Parathyroid adenoma (tissue), 2 donors: ENCODE data around the gene SELE.

Source experiments
- H2AFZ ChIP-seq: fragments of 300-600 bp; sonication (generic); one replicate; pipeline ENCODE4 v1.7.0; 2017; ENCODE audit warnings: antibody characterized with exemption, mild to moderate bottlenecking
- H3K27ac ChIP-seq: fragments of 300-600 bp; sonication (generic); one replicate; pipeline ENCODE4 v1.7.0; 2017
- H3K27me3 ChIP-seq: fragments of 300-600 bp; sonication (generic); one replicate; pipeline ENCODE4 v1.7.0; 2017; ENCODE audit warnings: low read length; ENCODE audit not compliant: control insufficient read depth, insufficient read depth
- H3K36me3 ChIP-seq: fragments of 300-600 bp; sonication (generic); one replicate; pipeline ENCODE4 v1.7.0; 2017; ENCODE audit warnings: low read length; ENCODE audit not compliant: control insufficient read depth, insufficient read depth
- H3K4me1 ChIP-seq: fragments of 300-600 bp; sonication (generic); one replicate; pipeline ENCODE4 v1.7.0; 2017; ENCODE audit warnings: control low read depth
- H3K4me2 ChIP-seq: fragments of 300-600 bp; sonication (generic); one replicate; pipeline ENCODE4 v1.7.0; 2017; ENCODE audit warnings: low read length
- H3K4me3 ChIP-seq: fragments of 300-600 bp; sonication (generic); one replicate; pipeline ENCODE4 v1.7.0; 2017; ENCODE audit warnings: low read depth, low read length
- H3K79me2 ChIP-seq: fragments of 300-600 bp; sonication (generic); one replicate; pipeline ENCODE4 v1.7.0; 2017; ENCODE audit warnings: control low read depth
- H3K9ac ChIP-seq: fragments of 300-600 bp; sonication (generic); one replicate; pipeline ENCODE4 v1.7.0; 2017; ENCODE audit warnings: mild to moderate bottlenecking
- H3K9me3 ChIP-seq: fragments of 300-600 bp; sonication (generic); one replicate; pipeline ENCODE4 v1.7.0; 2017; ENCODE audit warnings: low read length; ENCODE audit not compliant: control insufficient read depth
- TF ChIP-seq, protein P1 (sequence below): fragments of 300-600 bp; sonication (generic); IDR thresholded peaks from one replicate; pipeline ENCODE4 v1.7.0; 2017; ENCODE audit warnings: antibody characterized with exemption, mild to moderate bottlenecking
- donor health status: primary hyperparathyroidism.

Gene SELE

DNA sequence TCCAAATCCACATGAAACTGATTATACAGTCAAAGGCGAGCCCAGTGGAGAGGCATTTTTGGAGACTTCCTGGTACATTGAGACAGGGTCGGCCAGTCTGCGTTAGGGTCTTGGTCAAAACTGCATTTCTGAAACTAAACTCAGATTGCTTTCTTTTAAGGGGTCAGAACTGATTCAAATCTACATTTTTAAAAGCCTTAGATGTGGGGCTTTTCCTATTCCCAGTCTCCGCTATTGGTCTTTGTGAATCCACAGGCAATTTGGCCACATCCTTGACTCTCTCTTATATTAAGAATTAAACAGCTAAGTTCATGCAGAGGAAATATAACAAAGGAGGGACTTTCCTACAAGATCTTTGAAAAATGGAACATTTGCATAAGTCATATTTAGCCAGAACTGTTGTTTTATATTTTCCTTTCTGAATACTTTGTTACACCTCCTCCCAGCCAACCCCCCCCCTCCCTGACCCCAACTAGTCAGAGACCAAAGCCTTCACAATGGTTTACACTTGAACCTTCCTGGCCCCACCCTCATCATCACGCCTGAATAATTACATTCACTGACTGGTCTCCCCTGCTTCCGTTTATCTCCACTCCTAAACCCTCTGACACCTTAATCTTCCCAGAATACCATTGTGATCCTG, 53.4 kb downstream of the SELE start:
- H2AFZ ChIP-seq: no peak overlapping the region
- TF ChIP-seq, protein P1, sequence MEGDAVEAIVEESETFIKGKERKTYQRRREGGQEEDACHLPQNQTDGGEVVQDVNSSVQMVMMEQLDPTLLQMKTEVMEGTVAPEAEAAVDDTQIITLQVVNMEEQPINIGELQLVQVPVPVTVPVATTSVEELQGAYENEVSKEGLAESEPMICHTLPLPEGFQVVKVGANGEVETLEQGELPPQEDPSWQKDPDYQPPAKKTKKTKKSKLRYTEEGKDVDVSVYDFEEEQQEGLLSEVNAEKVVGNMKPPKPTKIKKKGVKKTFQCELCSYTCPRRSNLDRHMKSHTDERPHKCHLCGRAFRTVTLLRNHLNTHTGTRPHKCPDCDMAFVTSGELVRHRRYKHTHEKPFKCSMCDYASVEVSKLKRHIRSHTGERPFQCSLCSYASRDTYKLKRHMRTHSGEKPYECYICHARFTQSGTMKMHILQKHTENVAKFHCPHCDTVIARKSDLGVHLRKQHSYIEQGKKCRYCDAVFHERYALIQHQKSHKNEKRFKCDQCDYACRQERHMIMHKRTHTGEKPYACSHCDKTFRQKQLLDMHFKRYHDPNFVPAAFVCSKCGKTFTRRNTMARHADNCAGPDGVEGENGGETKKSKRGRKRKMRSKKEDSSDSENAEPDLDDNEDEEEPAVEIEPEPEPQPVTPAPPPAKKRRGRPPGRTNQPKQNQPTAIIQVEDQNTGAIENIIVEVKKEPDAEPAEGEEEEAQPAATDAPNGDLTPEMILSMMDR: no peak
- no peak overlapping the region for H3K4me2 ChIP-seq
- no peaks in the 10 kb centered on the region for H3K9me3 ChIP-seq
- no peak overlapping the region for H3K9ac ChIP-seq
- H3K27me3 ChIP-seq: no peaks in the 10 kb centered on the region
- H3K36me3 ChIP-seq: no peaks in the 10 kb centered on the region
- H3K4me1 ChIP-seq: no peaks in the 10 kb centered on the region
- H3K27ac ChIP-seq: no peak overlapping the region
- no peaks in the 10 kb centered on the region for H3K79me2 ChIP-seq
- H3K4me3 ChIP-seq: no peak overlapping the region

DNA sequence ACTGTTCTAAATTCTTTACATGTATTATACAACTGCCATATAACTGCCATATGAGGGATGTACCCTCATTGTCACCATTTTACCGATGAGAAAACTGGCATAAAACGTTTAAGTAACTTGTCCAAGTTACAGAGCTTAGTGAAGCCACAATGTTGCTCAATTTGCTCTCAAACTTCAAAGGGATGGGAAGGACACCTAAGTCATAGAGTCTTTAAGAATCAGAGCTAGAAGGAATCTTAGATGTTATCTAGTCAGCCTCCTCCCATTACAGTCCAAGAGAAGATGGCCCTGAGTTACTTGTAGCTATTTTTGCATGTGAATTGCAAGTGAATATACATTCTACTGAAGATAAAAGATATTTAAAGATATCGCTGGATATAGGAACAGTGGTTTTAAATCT, 54.2 kb downstream of the SELE start:
- no peaks in the 10 kb centered on the region for H3K9me3 ChIP-seq
- H3K27me3 ChIP-seq: no peaks in the 10 kb centered on the region
- no peaks in the 10 kb centered on the region for H3K79me2 ChIP-seq
- no peaks in the 10 kb centered on the region for H3K4me1 ChIP-seq
- H3K9ac ChIP-seq: no peak overlapping the region
- H3K36me3 ChIP-seq: no peaks in the 10 kb centered on the region
- H2AFZ ChIP-seq: no peak overlapping the region
- TF ChIP-seq, protein P1: no peak
- no peak overlapping the region for H3K27ac ChIP-seq
- no peak overlapping the region for H3K4me3 ChIP-seq
- H3K4me2 ChIP-seq: no peak overlapping the region

DNA sequence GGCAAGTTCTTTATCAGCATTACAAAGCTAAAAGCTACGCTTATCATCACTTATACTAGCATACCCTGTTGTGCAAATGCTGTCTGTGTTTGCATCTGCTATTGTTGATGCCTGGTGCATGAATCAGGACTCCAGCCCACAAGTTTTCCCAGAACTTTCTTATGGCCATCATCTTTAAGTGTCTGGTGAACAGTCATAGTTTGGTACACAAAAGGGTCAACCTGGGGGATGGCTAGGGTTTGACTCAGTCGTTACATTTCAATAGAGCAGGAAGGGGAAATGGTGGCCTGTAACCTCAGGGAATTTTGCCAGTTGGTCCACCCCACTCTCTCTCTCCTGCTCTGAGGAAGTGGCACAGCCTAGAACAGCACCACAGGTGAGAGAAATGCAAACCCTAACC, 57.9 kb downstream of the SELE start:
- H3K79me2 ChIP-seq: no peaks in the 10 kb centered on the region
- TF ChIP-seq, protein P1: no peak

More for the DNA sequence above, 57.9 kb downstream of the SELE start:
- Histone ChIP-seq H3K36me3 (no peaks in the 10 kb centered on the region), H3K4me2 (no peak overlapping the region), H3K27me3 (no peaks in the 10 kb centered on the region), H3K27ac (no peak overlapping the region), H2AFZ (no peak overlapping the region), H3K9me3 (no peaks in the 10 kb centered on the region), H3K9ac (no peak overlapping the region), H3K4me3 (no peak overlapping the region), H3K4me1 (no peaks in the 10 kb centered on the region)
